SU-DHL-6 (cell line): ENCODE data around the gene ZC3H18.

Source experiments
- H2AFZ ChIP-seq: fragments of 200-600 bp; sonication (generic); 2 replicates; pipeline ENCODE4 v1.6.1; 2014; ENCODE audit warnings: low read depth, mild to moderate bottlenecking, moderate library complexity, mixed read lengths, antibody characterized with exemption, low read length; ENCODE audit not compliant: severe bottlenecking
- H3F3A ChIP-seq: fragments of 200-600 bp; shearing (Covaris generic); 2 replicates; pipeline ENCODE4 v1.6.0; 2016; ENCODE audit warnings: antibody characterized with exemption, mild to moderate bottlenecking; ENCODE audit not compliant: insufficient read depth
- H3K27ac ChIP-seq: fragments of 200-600 bp; sonication (generic); 2 replicates; pipeline ENCODE4 v1.5.1; 2016; ENCODE audit warnings: low read depth, mild to moderate bottlenecking, low read length, moderate library complexity, mixed read lengths
- H3K27me3 ChIP-seq: fragments of 200-600 bp; sonication (generic), shearing (Covaris generic); 2 replicates; pipeline ENCODE4 v1.6.0; 2014; ENCODE audit warnings: mild to moderate bottlenecking, low read length
- H3K36me3 ChIP-seq: fragments of 200-600 bp; sonication (generic); 2 replicates; pipeline ENCODE4 v1.6.1; 2014; ENCODE audit warnings: mild to moderate bottlenecking, low read length, mixed read lengths
- H3K4me2 ChIP-seq: fragments of 300-600, 200-600 bp; shearing (Covaris generic), sonication (generic); 2 replicates; pipeline ENCODE4 v1.6.0; 2014; ENCODE audit warnings: low read length, low read depth, mild to moderate bottlenecking; ENCODE audit not compliant: poor library complexity, severe bottlenecking
- H3K4me3 ChIP-seq: fragments of 200-600 bp; sonication (generic); 2 replicates; pipeline ENCODE4 v1.5.1; 2014; ENCODE audit warnings: antibody characterized with exemption, low read length, mild to moderate bottlenecking, mixed read lengths; ENCODE audit not compliant: insufficient read depth, poor library complexity, severe bottlenecking
- H3K79me2 ChIP-seq: fragments of 200-600 bp; sonication (generic); 2 replicates; pipeline ENCODE4 v1.6.1; 2014; ENCODE audit warnings: mild to moderate bottlenecking, low read length, moderate library complexity; ENCODE audit not compliant: insufficient read depth
- H3K9ac ChIP-seq: fragments of 200-600 bp; sonication (generic); 2 replicates; pipeline ENCODE4 v1.7.0; 2014; ENCODE audit warnings: mild to moderate bottlenecking, low read length
- H3K9me2 ChIP-seq: fragments of 200-600 bp; sonication (generic); replicated peaks from 2 replicates; pipeline ENCODE4 v1.6.1; 2014; ENCODE audit warnings: low read length; ENCODE audit not compliant: insufficient read depth
- H3K9me3 ChIP-seq: fragments of 200-600 bp; sonication (generic); 2 replicates; pipeline ENCODE4 v1.6.1; 2014; ENCODE audit warnings: low read length, mixed read lengths; ENCODE audit not compliant: insufficient read depth
- H4K20me1 ChIP-seq: fragments of 200-600 bp; sonication (generic); 2 replicates; pipeline ENCODE4 v1.6.1; 2014; ENCODE audit warnings: low read depth, mild to moderate bottlenecking, antibody characterized with exemption, low read length, moderate library complexity, mixed read lengths
- CTCF ChIP-seq: fragments of 200-600 bp; sonication (generic); IDR thresholded peaks from one replicate; pipeline ENCODE4 v1.5.1; 2017; ENCODE audit warnings: antibody characterized with exemption, mild to moderate bottlenecking, low read length, moderate library complexity; ENCODE audit not compliant: insufficient read depth, poor library complexity, severe bottlenecking
- EZH2phosphoT487 ChIP-seq: fragments of 200-600 bp; sonication (generic), shearing (Covaris generic); conservative IDR thresholded peaks from 2 replicates; pipeline ENCODE4 v1.6.1; 2018; ENCODE audit warnings: mild to moderate bottlenecking, antibody characterized with exemption, low read length, moderate library complexity, mixed read lengths

Gene ZC3H18

GRCh38 chr16:88631384-88631783 is 61.2 kb downstream of the ZC3H18 start:
- Histone ChIP-seq H4K20me1 (no peaks in the 10 kb centered on the region), H3K9me2 (no peaks in the 10 kb centered on the region), H3K36me3 (no peaks in the 10 kb centered on the region), H3K9ac (no peak overlapping the region), H3K4me3 (no peak overlapping the region), H3K27ac (no peak overlapping the region), H3K27me3 (no peaks in the 10 kb centered on the region), H3K79me2 (no peaks in the 10 kb centered on the region), H3F3A (peaks cover 14% of the 10 kb centered on the region), H2AFZ (no peak overlapping the region), H3K4me2 (no peak overlapping the region), H3K9me3 (no peaks in the 10 kb centered on the region)
- no peak for TF ChIP-seq CTCF
- no peak for TF ChIP-seq EZH2phosphoT487

GRCh38 chr16:88631920-88632586 is 61.9 kb downstream of the ZC3H18 start:
- H4K20me1 ChIP-seq = no peaks in the 10 kb centered on the region
- no peaks in the 10 kb centered on the region for H3K9me2 ChIP-seq
- H3K9ac ChIP-seq = no peak overlapping the region
- H3K4me2 ChIP-seq = no peak overlapping the region
- H3K4me3 ChIP-seq = no peak overlapping the region
- H2AFZ ChIP-seq = no peak overlapping the region
- no peaks in the 10 kb centered on the region for H3K9me3 ChIP-seq
- no peaks in the 10 kb centered on the region for H3K36me3 ChIP-seq
- no peak for TF ChIP-seq CTCF
- no peak for TF ChIP-seq EZH2phosphoT487
- peaks cover 14% of the 10 kb centered on the region for H3F3A ChIP-seq
- H3K27ac ChIP-seq = no peak overlapping the region
- H3K79me2 ChIP-seq = no peaks in the 10 kb centered on the region
- no peaks in the 10 kb centered on the region for H3K27me3 ChIP-seq

GRCh38 chr16:88632587-88632930 is 62.4 kb downstream of the ZC3H18 start:
- Histone ChIP-seq H4K20me1 (no peaks in the 10 kb centered on the region), H3K9me2 (no peaks in the 10 kb centered on the region), H3F3A (peaks cover 14% of the 10 kb centered on the region), H3K4me2 (no peak overlapping the region), H3K4me3 (no peak overlapping the region), H3K27me3 (no peaks in the 10 kb centered on the region), H3K36me3 (no peaks in the 10 kb centered on the region), H3K27ac (no peak overlapping the region), H3K9ac (no peak overlapping the region), H3K9me3 (no peaks in the 10 kb centered on the region), H2AFZ (no peak overlapping the region), H3K79me2 (no peaks in the 10 kb centered on the region)
- TF ChIP-seq EZH2phosphoT487 = no peak
- no peak for TF ChIP-seq CTCF
